HG03439 (cell line): ENCODE results near the gene SPAG5.
"Not testable (repeated sequence)": the region's sequence is repeated elsewhere in the genome, so short reads cannot be mapped to it uniquely, and the experiment has no call there.

Experiments
- ATAC-seq: cut with Tn5 transposase; IDR thresholded peaks from one replicate; pipeline ENCODE4 v1.9.1; 2021; ENCODE audit warnings: mild to moderate bottlenecking, moderate library complexity; ENCODE audit not compliant: unreplicated experiment

The SPAG5 gene

DNA sequence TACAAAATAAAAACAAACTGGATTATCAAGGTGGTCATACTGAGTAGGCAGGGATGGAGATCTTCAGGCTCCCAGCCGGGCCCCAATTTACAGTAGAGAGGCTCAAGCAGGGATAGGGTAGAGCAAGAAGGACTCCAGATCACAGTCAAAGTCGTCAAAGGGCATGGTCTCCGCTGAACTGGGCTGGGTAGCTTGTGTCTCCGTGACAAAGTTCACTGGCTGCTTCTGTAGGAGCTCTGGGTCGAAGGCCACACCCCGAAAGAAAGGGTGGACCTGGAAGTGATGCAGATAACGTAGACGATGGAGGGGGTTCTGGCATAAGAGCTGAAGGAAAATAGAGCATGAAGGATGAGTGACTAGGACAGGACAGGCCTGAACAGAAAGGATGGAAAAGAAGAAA is 11.6 kb upstream of the SPAG5 start:
- ATAC-seq, result no peak

GRCh38 chr17:28604031-28604430 is 5.2 kb upstream of the SPAG5 start:
- ATAC-seq, result not testable (repeated sequence)

- peak; percentile 48 for ATAC-seq
Observed at GRCh38 chr17:28599311-28600184, 723 bp upstream of the SPAG5 start.

DNA sequence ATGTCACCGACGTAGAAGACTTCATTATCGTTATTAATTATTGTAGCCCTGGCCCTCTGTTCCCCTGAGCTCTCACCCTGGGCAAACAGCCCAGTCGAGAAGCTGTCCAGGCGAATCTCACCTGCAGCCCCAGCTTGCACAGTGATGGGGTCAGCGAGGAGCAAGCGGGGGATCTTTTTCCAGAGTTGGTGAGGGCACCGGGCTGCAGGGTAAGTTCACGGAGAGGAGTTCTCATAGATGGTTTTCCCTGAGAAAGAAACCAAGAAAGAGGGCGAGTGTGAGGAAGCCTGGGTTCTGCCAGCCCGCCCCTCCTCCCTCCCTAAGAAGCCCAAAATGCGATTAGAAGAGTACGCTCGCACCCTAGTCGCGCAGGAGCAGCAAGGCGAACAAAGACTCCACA is 436 bp downstream of the SPAG5 start:
- ATAC-seq, result no peak

- no peak for ATAC-seq
Observed at GRCh38 chr17:28597606-28598383, 1.0 kb downstream of the SPAG5 start.

DNA sequence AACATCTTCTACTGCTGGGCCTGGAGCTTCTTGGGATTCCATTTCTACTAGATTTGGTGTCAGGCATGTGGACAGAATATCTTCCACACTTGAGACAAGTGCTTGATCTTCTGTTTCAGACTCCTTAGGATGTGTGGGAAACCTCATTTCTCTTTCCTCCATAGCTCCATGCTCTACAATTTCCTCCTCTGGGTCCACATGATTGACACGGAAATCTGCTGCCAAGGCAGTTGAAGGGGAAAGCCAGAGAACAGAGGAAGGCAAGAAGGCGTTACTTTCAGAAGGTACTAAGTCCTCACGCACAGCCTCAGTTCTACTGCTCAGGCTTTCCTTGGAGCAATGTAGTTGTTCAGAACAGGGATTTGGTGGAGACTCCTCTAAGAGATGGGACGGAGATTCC is 6.6 kb downstream of the SPAG5 start:
- ATAC-seq, result no peak

GRCh38 chr17:28585851-28586250 is 13.0 kb downstream of the SPAG5 start:
- ATAC-seq, result no peak

- ATAC-seq, result no peak
Observed at GRCh38 chr17:28584434-28584833, 14.4 kb downstream of the SPAG5 start.

- no peak for ATAC-seq
Observed at GRCh38 chr17:28582513-28582912, 16.3 kb downstream of the SPAG5 start.

GRCh38 chr17:28580959-28581358 is 17.9 kb downstream of the SPAG5 start:
- ATAC-seq, result no peak

DNA sequence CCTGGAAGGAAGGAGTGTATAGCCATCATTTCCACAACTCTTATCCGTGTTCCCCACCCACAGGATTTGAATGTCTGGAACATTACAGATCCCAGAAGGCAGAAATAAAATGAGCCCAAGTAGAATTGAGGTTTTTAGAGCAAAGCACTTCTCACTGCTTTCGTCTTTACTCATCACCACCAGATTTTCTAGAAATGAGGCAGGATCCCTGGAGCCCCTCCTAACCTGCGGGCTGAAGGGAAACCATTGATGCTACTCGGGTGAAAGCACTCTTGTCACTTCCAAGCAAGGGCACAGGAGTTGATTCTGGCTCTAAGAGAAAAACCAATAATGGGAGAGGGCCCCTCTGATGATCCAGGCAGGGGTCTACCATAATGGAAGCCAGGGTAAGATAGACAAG is 19.3 kb downstream of the SPAG5 start:
- no peak for ATAC-seq

GRCh38 chr17:28578246-28579195 is 20.3 kb downstream of the SPAG5 start:
- ATAC-seq, result no peak

- no peak for ATAC-seq
Observed at GRCh38 chr17:28577466-28577824, 21.4 kb downstream of the SPAG5 start.

DNA sequence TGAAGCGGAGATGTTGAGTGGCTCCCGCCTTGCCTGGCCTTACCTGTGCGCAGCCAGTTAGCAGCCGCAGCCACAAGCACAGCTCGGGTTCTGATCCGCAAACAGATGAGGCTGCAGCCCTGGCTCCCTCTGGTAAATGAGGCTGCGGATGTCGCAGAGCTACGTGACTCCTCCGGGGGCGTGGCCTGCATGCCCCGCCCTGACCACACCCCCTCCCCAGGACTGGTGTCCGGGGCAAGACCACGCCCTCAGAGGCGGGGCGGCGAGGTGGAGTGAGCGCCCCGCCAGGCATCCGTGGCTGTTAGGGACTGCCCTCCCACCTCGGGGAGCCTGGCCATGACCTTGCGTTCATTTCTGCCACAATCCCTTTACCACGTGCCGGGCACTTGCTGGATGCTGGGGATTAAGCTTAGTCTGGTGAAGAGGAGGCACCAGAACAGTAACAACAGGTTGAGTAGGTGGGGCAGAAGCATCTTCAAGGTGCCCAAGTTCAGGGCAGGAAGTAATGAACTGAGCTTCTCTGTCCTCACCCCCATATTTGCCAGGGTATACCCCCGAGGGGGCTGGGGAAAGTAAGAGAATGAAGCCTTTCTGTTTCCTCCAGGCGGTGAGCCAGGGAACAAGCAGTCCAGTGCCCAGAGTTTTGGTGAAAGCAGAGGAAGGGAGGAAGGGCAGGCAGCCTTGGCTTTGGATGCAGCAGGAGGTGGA is 21.9 kb downstream of the SPAG5 start, which contains the start of gene ALDOC:
Gene ALDOC, minus strand, starts transcription at position 138 of the 708 bp plus-strand sequence. CDS start 1,363 bp downstream, outside the sequence.
- peak; percentile 76 for ATAC-seq

GRCh38 chr17:28576016-28576415 is 22.8 kb downstream of the SPAG5 start:
- ATAC-seq, result not testable (repeated sequence)

DNA sequence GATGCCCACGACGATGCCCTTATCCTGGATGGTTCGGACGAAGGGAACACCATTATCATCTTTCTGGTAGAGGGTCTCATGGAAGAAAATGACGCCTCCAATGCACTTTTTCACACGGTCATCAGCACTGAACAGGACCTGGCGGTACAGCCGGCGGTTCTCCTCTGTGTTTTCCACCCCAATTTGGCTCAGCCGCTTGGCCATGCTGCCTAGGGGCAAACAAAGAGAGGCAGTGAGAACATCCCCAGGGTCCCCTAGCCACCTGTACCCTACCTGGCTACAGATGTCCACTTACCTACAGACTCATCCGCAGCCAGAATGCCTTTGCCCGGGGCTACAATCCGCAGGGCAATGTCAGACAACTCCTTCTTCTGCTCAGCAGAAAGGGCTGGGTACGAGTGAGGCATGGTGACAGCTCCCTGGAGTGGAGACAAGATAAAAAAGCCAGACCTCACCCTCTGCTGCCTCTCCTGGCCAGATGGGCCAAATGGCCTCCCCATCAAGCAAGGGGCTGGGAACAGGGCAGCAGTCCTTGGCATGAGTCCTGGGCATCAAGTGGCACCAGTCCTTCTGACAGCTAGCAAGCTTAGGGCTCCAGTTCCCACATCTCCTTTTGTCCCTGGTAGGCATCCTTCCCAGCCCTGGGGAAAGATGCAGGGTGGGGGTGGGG is 23.6 kb downstream of the SPAG5 start:
- no peak for ATAC-seq

DNA sequence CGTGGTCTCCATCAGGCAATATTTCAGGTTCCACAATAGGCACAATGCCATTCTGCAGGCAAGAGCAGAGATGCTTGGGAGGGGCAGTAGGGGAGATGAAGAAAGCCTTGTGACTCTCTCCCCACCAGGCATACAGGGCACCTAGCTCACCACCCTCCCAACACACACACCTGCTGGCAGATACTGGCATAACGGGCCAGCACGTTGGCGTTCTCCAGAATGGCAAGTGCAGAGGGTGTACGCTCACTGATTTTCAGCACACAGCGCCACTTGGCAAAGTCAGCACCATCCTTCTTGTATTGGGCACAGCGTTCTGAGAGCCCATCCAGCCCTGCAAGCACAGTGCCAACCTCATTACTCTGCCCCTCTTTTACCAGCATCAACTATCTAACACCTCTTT is 24.3 kb downstream of the SPAG5 start:
- no peak for ATAC-seq

DNA sequence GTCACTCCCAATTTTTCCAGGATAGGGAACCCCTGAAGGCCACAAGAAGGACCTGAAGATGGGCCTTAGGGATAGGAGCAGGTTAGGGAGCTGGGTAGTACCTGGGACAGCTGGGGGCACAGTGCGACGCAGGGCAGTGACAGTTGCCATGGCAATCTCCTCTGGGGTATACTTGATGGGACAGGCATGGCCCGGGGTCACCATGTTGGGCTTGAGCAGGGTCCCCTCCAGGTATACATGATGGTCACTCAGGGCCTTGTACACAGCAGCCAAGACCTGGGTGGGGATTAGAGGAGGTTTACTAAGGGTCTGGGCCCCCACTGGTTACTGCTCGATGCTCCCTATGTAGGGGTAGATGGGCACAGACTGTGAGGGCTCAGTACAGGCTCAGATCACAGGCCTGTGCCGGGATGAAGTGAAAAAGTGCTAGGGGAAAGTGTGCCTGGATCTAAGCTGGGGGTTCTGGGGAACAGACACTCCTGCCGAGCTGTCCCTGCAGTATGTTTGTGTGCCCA is 24.8 kb downstream of the SPAG5 start:
- ATAC-seq, result no peak

DNA sequence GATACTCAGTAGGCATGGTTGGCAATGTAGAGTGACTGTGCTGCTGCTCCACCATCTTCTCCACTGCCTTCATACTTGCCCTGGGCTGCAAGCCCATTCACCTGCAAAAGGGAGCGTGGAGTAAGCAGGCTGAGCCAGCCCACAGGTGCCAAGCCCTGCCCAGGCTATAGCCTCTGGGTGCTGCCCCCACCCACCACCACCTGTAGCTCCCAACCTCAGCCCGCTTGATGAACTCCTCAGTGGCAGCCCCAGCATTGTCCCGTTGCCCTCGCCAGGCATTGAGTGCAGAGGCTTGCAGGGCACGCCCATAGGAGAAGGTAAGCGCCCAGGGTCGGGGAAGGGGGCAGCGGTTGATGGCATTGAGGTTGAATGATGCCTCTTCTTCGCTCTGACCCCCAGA is 25.3 kb downstream of the SPAG5 start:
- ATAC-seq, result no peak

DNA sequence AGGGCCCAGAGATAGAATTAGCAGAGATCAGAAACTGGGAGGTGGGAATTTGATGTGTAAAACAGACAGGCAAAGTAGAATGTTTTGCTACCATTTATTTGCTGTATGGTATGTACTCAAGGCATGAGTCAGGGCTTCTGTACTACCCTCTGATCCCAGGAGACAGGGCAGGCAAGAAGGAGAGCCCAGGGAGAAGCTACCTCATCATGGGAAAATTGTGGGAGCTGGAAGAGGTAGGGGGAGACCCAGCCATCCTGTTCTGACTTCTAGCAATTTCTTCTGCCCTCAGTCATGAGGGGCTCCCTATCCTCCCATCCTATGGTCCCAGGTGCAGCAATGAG is 25.8 kb downstream of the SPAG5 start:
- no peak for ATAC-seq
